ENCODE data around the gene ANO1. TPM values are rescaled to one million over a fixed set of nuclear protein-coding genes. Genes with fewer than 3 reads are reported as not detected.

ANO1 gene
- total RNA-seq, 1 donor from 2014 or later = 7.9 TPM

GRCh38 chr11:70116386-70117065, 38.4 kb downstream of the ANO1 start:
- ATAC-seq = no peak

- ATAC-seq = no peak
Measured at GRCh38 chr11:70117567-70118145, 39.5 kb downstream of the ANO1 start.

GRCh38 chr11:70118642-70119041, 40.5 kb downstream of the ANO1 start:
- no peak for ATAC-seq

- no peak for ATAC-seq
Measured at GRCh38 chr11:70119502-70119901, 41.4 kb downstream of the ANO1 start.

- ATAC-seq = no peak
Measured at GRCh38 chr11:70120674-70121073, 42.6 kb downstream of the ANO1 start.

- no peak for ATAC-seq
Measured at GRCh38 chr11:70122490-70123198, 44.5 kb downstream of the ANO1 start.

GRCh38 chr11:70123711-70124110, 45.6 kb downstream of the ANO1 start:
- no peak for ATAC-seq

- ATAC-seq = peak; percentile 43
Measured at GRCh38 chr11:70124321-70125000, 46.3 kb downstream of the ANO1 start.

GRCh38 chr11:70126494-70126893, 48.4 kb downstream of the ANO1 start:
- ATAC-seq = peak; percentile 21

GRCh38 chr11:70127653-70128434, 49.7 kb downstream of the ANO1 start:
- ATAC-seq = no peak

GRCh38 chr11:70128435-70128906, 50.4 kb downstream of the ANO1 start:
- no peak for ATAC-seq

GRCh38 chr11:70129051-70129592, 51.0 kb downstream of the ANO1 start:
- ATAC-seq = no peak

GRCh38 chr11:70130636-70131035, 52.5 kb downstream of the ANO1 start:
- ATAC-seq = no peak

- ATAC-seq = no peak
Measured at GRCh38 chr11:70131606-70132190, 53.6 kb downstream of the ANO1 start.

GRCh38 chr11:70132641-70133040, 54.5 kb downstream of the ANO1 start:
- no peak for ATAC-seq

GRCh38 chr11:70133771-70134335, 55.7 kb downstream of the ANO1 start:
- no peak for ATAC-seq

- ATAC-seq = no peak
Measured at GRCh38 chr11:70134490-70134889, 56.4 kb downstream of the ANO1 start.

- no peak for ATAC-seq
Measured at GRCh38 chr11:70135142-70135541, 57.0 kb downstream of the ANO1 start.

- ATAC-seq = no peak
Measured at GRCh38 chr11:70135625-70136059, 57.5 kb downstream of the ANO1 start.

- no peak for ATAC-seq
Measured at GRCh38 chr11:70137383-70137782, 59.3 kb downstream of the ANO1 start.

- no peak for ATAC-seq
Measured at GRCh38 chr11:70138403-70138802, 60.3 kb downstream of the ANO1 start.
